GM23338 (cell line): ENCODE data around the gene NDOR1. TPM values are rescaled to one million over a fixed set of nuclear protein-coding genes. Genes with fewer than 3 reads are reported as not detected.

Experiments
- ATAC-seq: fragments of 200-7000 bp; cut with Tn5 transposase; 3 replicates; pipeline ENCODE4 v1.9.1; 2020
- DNase-seq: peaks from one replicate; pipeline ENCODE4 v3.0.0-alpha.2; 2015; ENCODE audit warnings: low spot score
- H2AFZ ChIP-seq: fragments of 200-600 bp; sonication (generic); 2 replicates; pipeline ENCODE4 v1.8.0; 2016; ENCODE audit warnings: antibody characterized with exemption, mild to moderate bottlenecking, moderate library complexity
- H3F3A ChIP-seq: fragments of 200-600 bp; sonication (generic); replicated peaks from 2 replicates; pipeline ENCODE4 v1.8.0; 2017; ENCODE audit warnings: antibody characterized with exemption, mixed run types, low read depth
- H3K27ac ChIP-seq: fragments of 200-600 bp; sonication (generic); 2 replicates; pipeline ENCODE4 v1.6.1; 2016; ENCODE audit warnings: low read depth
- H3K27me3 ChIP-seq: fragments of 200-600 bp; sonication (generic); 2 replicates; pipeline ENCODE4 v1.8.0; 2016; ENCODE audit warnings: mild to moderate bottlenecking, mixed run types, moderate library complexity; ENCODE audit not compliant: insufficient read depth
- H3K36me3 ChIP-seq: fragments of 200-600 bp; sonication (generic); 2 replicates; pipeline ENCODE4 v1.8.0; 2016; ENCODE audit warnings: mild to moderate bottlenecking; ENCODE audit not compliant: insufficient read depth
- H3K4me1 ChIP-seq: fragments of 200-600 bp; sonication (generic); 2 replicates; pipeline ENCODE4 v1.8.0; 2016; ENCODE audit warnings: mild to moderate bottlenecking, moderate library complexity; ENCODE audit not compliant: insufficient read depth
- H3K4me2 ChIP-seq: fragments of 200-600 bp; sonication (generic); 2 replicates; pipeline ENCODE4 v1.7.1; 2017; ENCODE audit warnings: mixed run types
- H3K4me3 ChIP-seq: fragments of 200-600 bp; sonication (generic); 2 replicates; pipeline ENCODE4 v1.6.1; 2016; ENCODE audit warnings: mixed run types
- H3K79me2 ChIP-seq: fragments of 200-600 bp; sonication (generic); replicated peaks from 2 replicates; pipeline ENCODE4 v1.8.0; 2017; ENCODE audit warnings: mild to moderate bottlenecking; ENCODE audit not compliant: insufficient read depth
- H3K9me2 ChIP-seq: fragments of 200-600 bp; sonication (generic); 2 replicates; pipeline ENCODE4 v1.8.0; 2017; ENCODE audit not compliant: insufficient read depth
- H4K20me1 ChIP-seq: fragments of 200-600 bp; sonication (generic); replicated peaks from 2 replicates; pipeline ENCODE4 v1.8.0; 2017; ENCODE audit warnings: mild to moderate bottlenecking; ENCODE audit not compliant: insufficient read depth
- H3K27ac Mint-ChIP-seq: 2 replicates; pipeline ENCODE4 v1.8.0; 2020; ENCODE audit warnings: inconsistent platforms, mild to moderate bottlenecking, moderate library complexity, mixed read lengths
- H3K27me3 Mint-ChIP-seq: 3 replicates; pipeline ENCODE4 v1.8.0; 2022; ENCODE audit warnings: low read depth, mild to moderate bottlenecking, moderate library complexity, mixed read lengths, inconsistent platforms; ENCODE audit not compliant: insufficient read depth, poor library complexity
- H3K36me3 Mint-ChIP-seq: 3 replicates; pipeline ENCODE4 v1.8.0; 2021; ENCODE audit warnings: low read depth, mild to moderate bottlenecking, inconsistent platforms, moderate library complexity, mixed read lengths
- H3K4me1 Mint-ChIP-seq: 3 replicates; pipeline ENCODE4 v1.8.0; 2020; ENCODE audit warnings: mild to moderate bottlenecking, inconsistent platforms, mixed read lengths
- H3K4me3 Mint-ChIP-seq: 3 replicates; pipeline ENCODE4 v1.8.0; 2021; ENCODE audit warnings: moderate library complexity, mild to moderate bottlenecking, inconsistent platforms, mixed read lengths
- H3K9me3 Mint-ChIP-seq: 3 replicates; pipeline ENCODE4 v1.8.0; 2020; ENCODE audit warnings: moderate library complexity, mild to moderate bottlenecking, inconsistent platforms, mixed read lengths
- CREB1 ChIP-seq: fragments of 250-450 bp; sonication (Bioruptor Pico); IDR thresholded peaks from 2 replicates; pipeline ENCODE4 v1.5.0; 2020; ENCODE audit warnings: low read depth, mild to moderate bottlenecking, moderate library complexity
- POLR2AphosphoS5 ChIP-seq: IDR thresholded peaks from 2 replicates; pipeline ENCODE4 v1.6.1; 2016; ENCODE audit warnings: antibody characterized with exemption, low read depth
- REST ChIP-seq: IDR thresholded peaks from one replicate; pipeline ENCODE4 v1.6.1; 2018; ENCODE audit warnings: antibody characterized with exemption; ENCODE audit not compliant: unreplicated experiment
- STAT1 ChIP-seq: IDR thresholded peaks from one replicate; pipeline ENCODE4 v1.6.1; 2016; ENCODE audit warnings: antibody characterized with exemption; ENCODE audit not compliant: unreplicated experiment
- ZNF114 ChIP-seq: fragments of 250-450 bp; sonication (Bioruptor Pico); IDR thresholded peaks from 2 replicates; pipeline ENCODE4 v1.5.0; 2020; ENCODE audit warnings: mild to moderate bottlenecking, moderate library complexity
- ZNF462 ChIP-seq: fragments of 250-450 bp; sonication (Bioruptor Pico); IDR thresholded peaks from 2 replicates; pipeline ENCODE4 v1.5.0; 2020; ENCODE audit warnings: mild to moderate bottlenecking, moderate library complexity
- polyA plus RNA-seq: library from polyadenylated mRNA; unstranded; fragments of >200 nt; fragmentation: Nextera tagmentation; extraction: Ambion mirVana; gene quantifications from 2 replicates; pipeline ENCODE4 v1.2.1, GENCODE V29; 2016
- total RNA-seq: library from RNA; depleted of rRNA; stranded (reverse); fragments of >200 nt; shearing (Covaris generic); gene quantifications from 2 replicates; pipeline ENCODE4 v1.2.3, GENCODE V29; 2014

Gene NDOR1
- total and polyA plus RNA-seq, 2 experiments from 2014 or later: 19.4 to 38.1 TPM

GRCh38 chr9:137163365-137163715, 42.2 kb upstream of the NDOR1 start (continued):
- TF ChIP-seq ZNF462 (CRISPR knock-in tag): no peak

- no peak overlapping the region for H3K27ac ChIP-seq
- H3K27me3 ChIP-seq: peaks cover 86% of the 10 kb centered on the region
- no peaks in the 10 kb centered on the region for H3F3A ChIP-seq
- H3K4me3 Mint-ChIP-seq: peak overlapping the region; percentile 69
- no peaks in the 10 kb centered on the region for H3K9me3 Mint-ChIP-seq
- ATAC-seq (no peak), DNase-seq (no peak)
- H3K36me3 Mint-ChIP-seq: no peaks in the 10 kb centered on the region
- no peaks in the 10 kb centered on the region; the same call in 2 of the 3 replicates for H3K4me1 Mint-ChIP-seq
- H3K79me2 ChIP-seq: no peaks in the 10 kb centered on the region
- H4K20me1 ChIP-seq: no peaks in the 10 kb centered on the region
- H3K4me3 ChIP-seq: peak overlapping the region; percentile 62; the same call in 1 of the 2 replicates
- H3K27me3 Mint-ChIP-seq: peaks cover 86% of the 10 kb centered on the region
- H3K9me2 ChIP-seq: no peaks in the 10 kb centered on the region
- H3K27ac Mint-ChIP-seq: no peak overlapping the region
- H3K36me3 ChIP-seq: no peaks in the 10 kb centered on the region
- H3K4me1 ChIP-seq: no peaks in the 10 kb centered on the region; the same call in 1 of the 2 replicates
- H3K4me2 ChIP-seq: peak overlapping the region; percentile 82
- H2AFZ ChIP-seq: no peak overlapping the region
- TF ChIP-seq POLR2AphosphoS5: no peak
- no peak for TF ChIP-seq ZNF462 (CRISPR knock-in tag)
- TF ChIP-seq STAT1: no peak
- no peak for TF ChIP-seq REST
- TF ChIP-seq ZNF114 (CRISPR knock-in tag): no peak
- TF ChIP-seq CREB1 (CRISPR knock-in tag): no peak
Observed at GRCh38 chr9:137163805-137164204, 41.7 kb upstream of the NDOR1 start.
